Uterus (tissue), 2 donors: ENCODE measurements around the gene ZNF462.

Source experiments
- CTCF ChIP-seq, 4 experiments: fragments of 200-600 bp in 2 of 4; fragments of 450-650 bp in 2 of 4; sonication (generic) in 2 of 4; IDR thresholded peaks; one replicate each; pipeline ENCODE4 v1.5.1; 2016 to 2019; ENCODE audit warnings: antibody characterized with exemption in 4 of 4, mild to moderate bottlenecking in 2 of 4, moderate library complexity in 1 of 4
- POLR2A ChIP-seq, 2 donors: fragments of 450-650 bp; IDR thresholded peaks; one replicate each; pipeline ENCODE4 v1.6.1; 2016; ENCODE audit warnings: antibody characterized with exemption in 2 of 2, mild to moderate bottlenecking in 1 of 2, moderate library complexity in 1 of 2

- TF ChIP-seq POLR2A (IDR thresholded peaks at IDR 0.05) (no peak), CTCF (IDR thresholded peaks at IDR 0.05) (no peak)
Measured at GRCh38 chr9:107059220-107059619, 196.3 kb downstream of the ZNF462 start.
